Fibroblast of skin of left biceps (primary cell): ENCODE measurements around the gene LRRN2.
"Not testable (repeated sequence)": the region's sequence is repeated elsewhere in the genome, so short reads cannot be mapped to it uniquely, and the experiment has no call there.

ENCODE experiments used
- DNase-seq, 2 experiments: peaks; one replicate each; pipeline ENCODE4 v3.0.0-alpha.2; 2013; ENCODE audit warnings: low read depth in 2 of 2

LRRN2 gene

GRCh38 chr1:204630132-204630905 is 55.2 kb downstream of the LRRN2 start:
- no peak for DNase-seq

- not testable (repeated sequence) for DNase-seq
Observed at GRCh38 chr1:204629459-204629858, 56.1 kb downstream of the LRRN2 start.

GRCh38 chr1:204628868-204629267 is 56.7 kb downstream of the LRRN2 start:
- no peak for DNase-seq

- no peak for DNase-seq
Observed at GRCh38 chr1:204627436-204627835, 58.1 kb downstream of the LRRN2 start.

GRCh38 chr1:204626381-204626780 is 59.2 kb downstream of the LRRN2 start:
- DNase-seq, result no peak

GRCh38 chr1:204624631-204625216 is 60.8 kb downstream of the LRRN2 start:
- DNase-seq, result no peak

GRCh38 chr1:204623894-204624361 is 61.6 kb downstream of the LRRN2 start:
- no peak for DNase-seq

- no peak for DNase-seq
Observed at GRCh38 chr1:204623365-204623893, 62.1 kb downstream of the LRRN2 start.

- no peak for DNase-seq
Observed at GRCh38 chr1:204621996-204622395, 63.5 kb downstream of the LRRN2 start.

- no peak for DNase-seq
Observed at GRCh38 chr1:204621396-204621795, 64.1 kb downstream of the LRRN2 start.

GRCh38 chr1:204619721-204620120 is 65.8 kb downstream of the LRRN2 start:
- DNase-seq, result no peak

GRCh38 chr1:204618148-204618760 is 67.3 kb downstream of the LRRN2 start:
- DNase-seq, result no peak

- DNase-seq, result no peak
Observed at GRCh38 chr1:204617256-204618147, 68.0 kb downstream of the LRRN2 start.

- DNase-seq, result no peak
Observed at GRCh38 chr1:204616641-204617040, 68.9 kb downstream of the LRRN2 start.

- no peak for DNase-seq
Observed at GRCh38 chr1:204615881-204616280, 69.7 kb downstream of the LRRN2 start.

GRCh38 chr1:204613636-204614035 is 71.9 kb downstream of the LRRN2 start:
- DNase-seq, result no peak

GRCh38 chr1:204612326-204612725 is 73.2 kb downstream of the LRRN2 start:
- no peak for DNase-seq

- DNase-seq, result no peak
Observed at GRCh38 chr1:204611036-204611435, 74.5 kb downstream of the LRRN2 start.

GRCh38 chr1:204607910-204608309 is 77.6 kb downstream of the LRRN2 start:
- DNase-seq, result no peak

- DNase-seq, result no peak
Observed at GRCh38 chr1:204605791-204606190, 79.7 kb downstream of the LRRN2 start.

- no peak for DNase-seq
Observed at GRCh38 chr1:204602871-204603542, 82.5 kb downstream of the LRRN2 start.
